HG03196 (cell line): ENCODE measurements around the gene ADGRG1.
"Not testable (repeated sequence)": the region's sequence is repeated elsewhere in the genome, so short reads cannot be mapped to it uniquely, and the experiment has no call there.

ENCODE experiments used
- ATAC-seq: cut with Tn5 transposase; IDR thresholded peaks from one replicate; pipeline ENCODE4 v1.9.1; 2021; ENCODE audit not compliant: unreplicated experiment

Gene ADGRG1

GRCh38 chr16:57698812-57699405 lies 70.5 kb downstream of the ADGRG1 start:
- ATAC-seq: no peak

GRCh38 chr16:57699481-57699880 lies 71.1 kb downstream of the ADGRG1 start:
- no peak for ATAC-seq

GRCh38 chr16:57699899-57700298 lies 71.5 kb downstream of the ADGRG1 start:
- ATAC-seq: no peak

DNA sequence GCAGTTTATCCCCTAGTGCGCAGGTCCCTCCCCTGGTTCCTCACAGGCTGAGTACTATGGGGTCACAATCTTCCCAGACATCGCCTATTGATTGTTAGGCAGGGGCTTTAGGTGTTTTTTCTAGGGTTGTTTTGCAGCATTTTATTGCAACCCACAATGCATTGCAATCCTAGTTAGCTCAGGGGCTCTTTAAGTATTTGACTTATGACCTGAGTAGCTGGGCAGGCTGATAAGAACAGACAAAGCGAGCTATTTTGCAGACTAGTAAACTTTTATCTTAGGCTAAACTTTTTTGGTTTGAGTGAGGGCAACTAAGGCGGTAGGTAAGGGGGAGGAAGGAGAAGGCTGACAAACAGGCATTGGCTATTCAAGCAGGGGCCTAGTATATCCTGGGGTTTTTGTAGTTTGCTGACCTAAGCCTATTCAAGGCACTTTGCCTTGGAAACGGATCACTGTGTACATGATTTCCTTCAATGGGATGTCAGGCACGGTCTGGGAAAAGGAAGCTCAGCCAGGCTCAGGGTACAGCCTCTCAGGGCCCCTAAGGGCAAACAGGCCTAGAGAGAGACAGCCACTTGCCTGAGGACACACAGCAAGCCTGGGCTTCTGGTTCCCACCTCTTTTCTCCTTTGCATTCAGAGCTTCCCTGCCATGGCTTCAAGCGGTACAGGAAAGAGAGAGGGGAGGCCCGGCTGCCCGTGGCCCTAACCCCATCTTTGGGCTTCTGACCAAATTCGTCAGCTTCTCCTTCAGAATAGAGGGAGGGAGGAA lies 72.5 kb downstream of the ADGRG1 start:
- ATAC-seq: no peak

GRCh38 chr16:57701759-57702371 lies 73.4 kb downstream of the ADGRG1 start:
- ATAC-seq: no peak

DNA sequence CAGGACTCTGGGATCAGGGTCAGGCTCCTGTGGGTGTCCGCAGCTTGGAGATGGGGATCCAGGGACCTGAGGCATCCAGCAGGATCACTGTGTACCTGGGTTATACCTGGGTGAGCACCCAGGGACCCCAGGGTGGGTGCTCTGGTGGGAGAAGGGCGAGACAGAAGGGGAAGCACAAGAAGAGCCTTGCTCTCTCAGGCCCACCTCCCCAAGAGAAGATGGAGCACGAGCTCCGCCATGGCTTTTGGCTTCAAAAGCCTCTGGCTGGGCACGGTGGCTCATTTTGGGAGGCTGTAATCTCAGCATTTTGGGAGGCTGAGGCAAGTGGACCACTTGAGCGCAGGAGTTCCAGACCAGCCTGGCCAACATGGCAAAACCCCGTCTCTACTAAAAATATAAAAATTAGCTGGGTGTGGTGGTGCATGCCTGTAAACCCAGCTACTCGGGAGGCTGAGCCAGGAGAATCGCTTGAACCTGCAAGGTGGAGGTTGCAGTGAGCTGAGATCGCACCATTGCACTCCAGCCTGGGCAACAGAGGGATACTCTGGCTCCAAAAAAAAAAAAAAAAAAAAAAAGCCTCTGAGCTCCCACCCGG lies 75.1 kb downstream of the ADGRG1 start:
- no peak for ATAC-seq

DNA sequence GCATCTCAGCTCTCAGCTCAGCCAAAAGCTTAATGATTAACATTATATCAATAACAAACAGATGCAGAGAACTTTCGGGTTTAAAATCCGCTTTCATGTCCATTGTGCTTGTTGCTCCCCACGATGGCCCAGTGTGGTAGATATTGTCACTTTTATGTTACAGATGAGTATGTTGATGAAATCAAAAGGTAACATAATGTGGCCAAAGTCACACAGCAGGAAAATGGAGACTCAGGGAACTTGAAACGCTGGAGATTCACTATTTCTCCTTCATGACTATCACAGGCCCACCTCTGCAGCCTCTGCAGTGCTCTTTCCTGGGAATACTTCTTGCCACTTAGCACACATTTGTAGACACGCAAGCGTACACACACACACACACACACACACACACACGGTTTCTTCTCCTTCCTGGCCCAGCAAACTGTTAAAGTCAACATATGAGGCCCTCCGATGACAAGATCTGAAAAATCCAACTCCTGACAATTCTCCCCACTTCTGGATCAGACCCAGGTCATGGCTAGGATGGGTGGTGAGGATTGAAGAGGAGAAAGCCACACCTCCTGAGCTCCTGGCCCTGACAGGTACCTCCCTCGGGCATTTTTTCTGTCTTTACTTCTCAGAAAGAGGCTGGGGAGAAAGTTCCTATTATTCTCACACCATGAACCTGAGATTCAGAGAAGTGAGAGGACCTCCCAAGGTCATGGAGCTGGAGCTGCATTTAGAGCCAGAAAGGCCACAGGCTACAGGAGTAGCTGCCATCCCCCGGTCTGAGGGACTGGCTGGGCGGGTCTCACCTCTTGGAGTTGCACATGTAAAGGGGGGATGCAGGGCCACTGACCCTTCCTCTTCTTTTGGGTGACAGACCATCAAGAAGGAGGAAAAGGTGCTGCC lies 75.8 kb downstream of the ADGRG1 start:
- ATAC-seq: no peak

DNA sequence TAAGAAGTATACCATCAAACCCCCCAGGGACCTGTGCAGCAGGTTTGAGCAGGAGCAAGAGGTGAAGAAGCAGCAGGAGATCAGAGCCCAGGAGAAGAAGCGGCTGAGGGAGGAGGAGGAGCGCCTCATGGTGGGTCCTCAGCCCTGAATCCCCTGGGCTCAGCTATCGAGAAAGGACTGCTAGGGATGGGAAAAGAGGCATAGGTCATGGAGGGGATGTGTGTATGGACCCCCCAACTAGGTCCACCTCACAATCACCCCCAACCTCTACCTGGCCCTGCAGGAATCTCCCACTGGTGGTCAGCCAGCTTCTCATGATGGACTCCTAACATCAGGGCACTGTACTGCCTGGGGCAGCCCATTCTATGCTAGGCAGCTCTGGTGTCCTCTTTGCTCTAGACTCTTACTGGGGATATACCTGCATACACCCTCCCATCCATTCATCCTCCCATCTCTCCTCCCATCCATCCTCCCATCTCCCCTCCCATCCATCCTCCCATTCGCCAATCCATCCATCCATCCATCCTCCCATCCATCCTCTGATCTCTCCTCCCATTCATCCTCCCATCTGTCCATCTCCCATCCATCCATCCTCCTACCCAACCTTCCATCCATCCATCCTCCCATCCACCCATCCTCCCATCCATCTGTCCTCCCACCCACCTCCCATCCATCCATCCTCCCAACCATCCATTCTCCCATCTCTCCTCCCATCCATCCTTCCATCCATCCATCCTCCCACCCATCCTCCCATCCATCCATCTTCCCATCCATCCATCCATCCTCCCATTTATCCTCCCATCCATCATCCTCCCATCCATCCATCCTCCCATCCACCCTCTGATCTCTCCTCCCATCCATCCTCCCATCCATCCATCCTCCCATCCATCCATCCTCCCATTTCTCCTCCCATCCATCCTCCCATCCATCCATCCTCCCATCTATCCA lies 76.7 kb downstream of the ADGRG1 start:
- ATAC-seq: no peak

- no peak for ATAC-seq
These were observed 78.3 kb downstream of the ADGRG1 start for GRCh38 chr16:57706717-57707116.

GRCh38 chr16:57707331-57707730 lies 78.9 kb downstream of the ADGRG1 start:
- ATAC-seq: no peak

DNA sequence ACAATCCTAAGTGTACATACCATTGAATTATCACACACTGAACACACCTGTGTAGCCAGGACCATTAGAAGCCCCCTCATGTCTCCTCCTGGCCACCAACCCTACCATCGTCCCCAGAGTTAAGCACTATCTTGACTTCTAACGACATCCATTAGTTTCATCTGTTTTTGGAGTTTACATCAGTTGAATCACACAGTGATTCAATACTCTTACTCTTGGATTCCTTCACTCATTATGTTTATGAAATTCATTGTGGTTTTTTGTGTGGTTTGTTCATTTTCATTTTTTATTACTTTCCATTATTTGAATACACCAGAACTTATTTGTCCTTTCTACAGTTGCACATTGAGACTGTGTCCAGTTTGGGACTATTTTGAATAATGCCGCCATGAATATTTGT lies 79.7 kb downstream of the ADGRG1 start:
- no peak for ATAC-seq

- no peak for ATAC-seq
These were observed 81.2 kb downstream of the ADGRG1 start for GRCh38 chr16:57709663-57710062.

GRCh38 chr16:57711346-57711745 lies 82.9 kb downstream of the ADGRG1 start:
- no peak for ATAC-seq

GRCh38 chr16:57711993-57712392 lies 83.6 kb downstream of the ADGRG1 start:
- no peak for ATAC-seq

DNA sequence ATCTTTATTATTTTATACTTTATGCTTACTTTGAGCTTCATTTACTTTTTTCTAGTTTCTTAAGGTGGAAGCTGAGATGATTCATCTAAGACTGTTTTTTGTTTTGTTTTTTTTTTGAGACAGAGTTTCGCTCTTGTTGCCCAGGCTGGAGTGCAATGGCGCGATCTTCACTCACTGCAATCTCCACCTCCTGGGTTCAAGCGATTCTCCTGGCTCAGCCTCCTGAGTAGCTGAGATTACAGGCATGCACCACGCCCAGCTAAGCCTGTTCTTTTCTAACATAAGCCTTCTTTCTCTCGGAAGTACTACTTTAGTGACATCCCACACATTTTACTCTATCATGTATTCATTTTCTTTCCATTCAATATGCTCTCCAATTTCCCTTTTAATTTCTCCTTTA lies 84.1 kb downstream of the ADGRG1 start:
- ATAC-seq: not testable (repeated sequence)

DNA sequence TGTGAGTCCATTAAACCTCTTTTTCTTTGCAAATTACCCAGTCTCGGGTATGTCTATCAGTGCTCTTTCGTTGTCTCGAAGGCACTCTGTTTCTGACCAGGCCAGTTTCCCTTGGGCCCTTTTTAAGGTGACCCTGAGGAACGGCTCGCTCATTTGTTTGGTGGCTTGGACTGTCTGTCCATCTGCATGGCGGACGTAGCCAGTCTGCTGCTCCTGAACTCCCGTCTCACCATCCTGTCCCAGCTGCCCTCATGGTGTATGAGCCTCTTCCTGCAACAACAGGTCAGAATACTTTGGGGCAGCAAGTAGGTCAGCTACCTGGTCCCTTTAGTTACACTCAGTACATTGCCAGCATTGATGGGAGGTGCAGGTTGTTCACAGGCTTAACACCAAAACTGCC lies 85.2 kb downstream of the ADGRG1 start:
- ATAC-seq: no peak

- no peak for ATAC-seq
These were observed 85.6 kb downstream of the ADGRG1 start for GRCh38 chr16:57714047-57714446.
